DMS53 treated with DMSO at 0.1 percent for 48 hours (cell line): ENCODE measurements around the gene PLET1.
"Not testable (repeated sequence)": the region's sequence is repeated elsewhere in the genome, so short reads cannot be mapped to it uniquely, and the experiment has no call there.

Experiments
- DNase-seq: peaks from one replicate; lab custom pipeline; 2025; ENCODE audit not compliant: unreplicated experiment; lab: John Stamatoyannopoulos, UW

The PLET1 gene

GRCh38 chr11:112215621-112216020, 45.0 kb downstream of the PLET1 start:
- DNase-seq: no peak

DNA sequence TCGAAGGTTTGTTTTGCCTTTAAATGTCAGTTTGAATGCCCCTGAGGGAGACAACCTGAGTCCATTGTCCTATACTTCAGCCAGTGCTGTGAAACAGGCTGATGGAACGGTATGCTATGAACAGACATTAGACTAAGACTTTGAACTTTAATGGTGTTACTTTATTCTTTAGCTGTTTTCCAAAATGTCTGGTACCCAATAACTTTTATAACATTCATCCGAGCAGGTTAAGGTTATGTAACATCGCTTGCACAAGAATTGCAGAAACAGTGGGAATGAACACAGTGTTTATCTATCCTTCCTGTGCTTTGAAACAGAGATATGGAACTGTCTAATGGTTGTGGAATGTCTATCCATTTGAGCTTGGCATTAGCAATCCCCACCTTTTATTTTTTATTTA, 46.9 kb downstream of the PLET1 start:
- DNase-seq: no peak

GRCh38 chr11:112212710-112213109, 48.0 kb downstream of the PLET1 start:
- no peak for DNase-seq

DNA sequence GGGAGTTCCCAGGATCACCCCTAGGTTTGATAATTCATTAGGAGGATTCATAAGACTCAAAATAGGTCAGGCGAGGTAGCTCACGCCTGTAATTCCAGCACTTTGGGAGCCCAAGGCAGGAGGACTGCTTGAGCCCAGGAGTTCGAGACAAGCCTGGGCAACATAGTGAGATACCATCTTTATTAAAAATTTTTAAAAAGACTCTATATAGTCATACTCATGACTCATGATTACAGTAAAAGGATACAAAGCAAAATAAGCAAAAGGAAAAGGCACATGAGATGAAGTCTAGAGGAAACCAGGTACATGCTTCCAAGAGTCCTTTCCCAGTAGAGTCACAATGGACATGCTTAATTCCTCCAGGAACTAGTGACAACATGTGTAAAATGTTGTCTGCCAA, 48.4 kb downstream of the PLET1 start:
- no peak for DNase-seq

DNA sequence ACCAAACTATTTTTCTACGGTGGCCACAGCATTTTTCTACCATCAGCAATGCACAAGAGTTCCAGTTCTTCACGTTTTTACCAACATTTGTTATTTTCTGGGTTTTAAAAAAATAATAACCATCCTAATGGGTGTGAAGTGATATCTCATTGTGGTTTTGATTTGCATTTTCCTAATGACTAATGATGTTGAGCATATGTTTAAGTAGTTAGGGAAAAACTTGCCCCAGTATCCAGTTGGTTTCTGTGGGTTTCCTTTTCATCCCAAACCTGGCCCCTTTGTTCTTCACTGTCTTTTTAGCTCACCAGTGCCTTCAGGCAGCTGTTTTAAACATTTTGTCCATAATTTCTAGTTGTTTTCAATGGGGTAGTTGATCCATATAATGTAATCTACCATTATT, 49.1 kb downstream of the PLET1 start:
- no peak for DNase-seq

DNA sequence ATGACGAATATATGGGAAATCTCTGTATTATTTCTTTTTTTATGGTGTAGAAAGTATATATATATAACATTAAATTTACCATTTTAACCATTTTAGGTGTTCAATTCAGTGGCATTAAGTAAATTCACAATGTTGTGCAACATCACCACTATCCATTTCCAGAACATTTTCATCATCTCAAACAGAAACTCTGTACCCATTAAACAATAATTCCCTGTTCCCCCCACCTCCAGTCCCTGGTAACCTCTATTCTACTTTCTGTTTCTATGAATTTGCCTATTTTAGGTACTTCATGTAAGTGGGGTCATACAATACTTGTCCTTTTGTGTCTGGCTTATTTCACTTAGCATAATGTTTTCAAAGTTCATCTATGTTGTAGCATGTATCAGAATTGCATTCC, 49.8 kb downstream of the PLET1 start:
- DNase-seq: no peak

GRCh38 chr11:112206071-112206470, 54.6 kb downstream of the PLET1 start:
- DNase-seq: no peak

- no peak for DNase-seq
Measured at GRCh38 chr11:112200252-112200651, 60.4 kb downstream of the PLET1 start.

DNA sequence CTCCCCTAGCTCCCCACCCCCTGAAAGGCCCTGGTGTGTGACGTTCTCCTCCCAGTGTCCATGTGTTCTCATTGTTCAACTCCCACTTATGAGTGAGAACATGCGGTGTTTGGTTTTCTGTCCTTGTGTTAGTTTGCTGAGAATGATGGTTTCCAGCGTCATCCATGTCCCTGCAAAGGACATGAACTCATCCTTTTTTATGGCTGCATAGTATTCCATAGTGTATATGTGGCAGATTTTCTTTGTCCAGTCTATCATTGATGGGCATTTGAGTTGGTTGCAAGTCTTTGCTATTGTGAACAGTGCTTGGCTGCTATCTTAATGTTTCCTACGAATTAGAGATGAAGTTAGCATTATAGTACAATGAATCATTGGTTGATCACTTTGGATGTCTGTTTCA, 61.6 kb downstream of the PLET1 start:
- DNase-seq: not testable (repeated sequence)
